GM18519 (cell line): ENCODE measurements around the gene MTARC2.

Experiments
- ATAC-seq: cut with Tn5 transposase; IDR thresholded peaks from one replicate; pipeline ENCODE4 v1.9.1; 2021; ENCODE audit warnings: mild to moderate bottlenecking, moderate library complexity; ENCODE audit not compliant: unreplicated experiment, low FRiP score

Gene MTARC2

GRCh38 chr1:220767312-220768125 is 19.4 kb downstream of the MTARC2 start:
- no peak for ATAC-seq

- ATAC-seq: no peak
Observed at GRCh38 chr1:220768126-220768601, 20.0 kb downstream of the MTARC2 start.

- no peak for ATAC-seq
Observed at GRCh38 chr1:220769205-220769604, 21.1 kb downstream of the MTARC2 start.

DNA sequence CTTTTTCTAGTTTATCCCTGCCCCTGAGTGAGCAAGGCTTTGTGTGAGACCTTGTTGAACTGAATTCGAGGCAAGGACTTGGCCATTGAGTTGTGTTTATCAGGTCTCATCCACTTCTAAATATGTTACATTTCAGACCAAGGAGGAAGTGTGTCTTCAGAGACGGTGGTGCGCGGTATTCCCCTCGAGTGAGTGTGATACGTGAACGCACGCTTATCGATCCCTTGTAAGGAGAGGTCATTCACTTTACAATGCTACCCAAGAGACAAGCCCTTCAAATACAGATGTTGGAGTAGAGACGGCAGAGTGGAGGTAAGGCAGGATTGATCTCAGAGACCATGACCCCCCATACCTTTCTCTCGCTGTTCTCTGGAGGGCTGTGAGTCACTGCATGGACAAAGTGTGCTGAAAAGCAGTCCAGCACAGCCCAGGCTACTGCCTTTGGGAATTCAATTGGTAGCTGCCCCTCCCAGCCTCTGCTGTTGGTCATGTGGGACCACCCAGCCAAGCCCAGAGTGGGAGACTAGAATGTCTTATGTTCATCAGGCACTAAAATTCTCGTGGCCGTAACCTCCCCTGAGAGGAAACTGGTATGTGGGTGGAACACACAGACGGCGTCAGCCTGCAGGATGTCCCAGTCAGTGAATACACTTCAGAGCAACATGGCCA is 22.3 kb downstream of the MTARC2 start:
- ATAC-seq: peak; percentile 75

GRCh38 chr1:220772846-220773245 is 24.7 kb downstream of the MTARC2 start:
- ATAC-seq: no peak

DNA sequence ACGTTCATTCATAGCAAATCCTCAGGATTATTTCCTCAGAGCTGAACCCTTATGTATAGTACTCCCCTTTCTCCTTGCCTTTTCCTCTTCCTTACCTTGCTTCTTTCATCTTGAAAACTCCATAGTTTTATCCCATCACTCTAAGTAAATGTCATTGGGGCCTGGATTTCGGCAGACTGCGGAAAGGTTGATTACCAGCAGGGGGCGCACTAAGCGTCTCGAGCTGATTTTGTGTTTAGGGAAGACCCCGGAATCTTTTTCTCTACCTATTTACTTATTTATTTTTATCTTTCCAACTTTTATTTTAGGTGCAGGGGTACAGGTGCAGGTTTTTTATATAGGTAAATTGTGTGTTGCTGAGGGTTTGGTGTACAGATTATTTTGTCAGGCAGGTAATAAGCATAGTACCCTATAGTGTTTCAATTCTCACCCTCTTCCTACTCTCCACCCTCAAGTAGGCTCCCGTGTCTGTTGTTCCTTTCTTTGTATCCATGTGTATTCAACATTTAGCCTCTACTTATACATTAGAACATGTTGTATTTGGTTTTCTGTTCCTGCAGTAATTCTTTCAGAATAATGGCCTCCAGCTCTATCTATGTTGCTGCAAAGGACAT is 27.2 kb downstream of the MTARC2 start:
- ATAC-seq: no peak

DNA sequence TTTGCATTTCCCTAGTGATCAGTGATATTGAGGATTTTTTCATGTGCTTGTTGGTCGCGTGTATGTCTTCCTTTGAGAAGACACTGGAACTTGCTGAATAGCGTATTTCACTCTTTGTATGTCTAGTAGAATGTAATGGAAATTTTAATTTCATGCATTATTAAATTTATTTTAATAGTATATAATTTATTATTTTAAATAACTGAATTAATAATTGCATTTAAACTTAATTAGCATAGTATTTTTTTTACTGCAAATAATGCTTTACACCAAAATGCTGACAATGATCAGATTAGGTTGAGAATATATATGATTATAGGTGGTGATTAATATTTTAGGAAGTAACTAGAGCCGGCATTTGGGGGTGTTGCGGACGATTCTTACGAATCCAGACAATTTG is 28.1 kb downstream of the MTARC2 start:
- no peak for ATAC-seq

GRCh38 chr1:220776720-220777326 is 28.7 kb downstream of the MTARC2 start:
- ATAC-seq: peak; percentile 49

DNA sequence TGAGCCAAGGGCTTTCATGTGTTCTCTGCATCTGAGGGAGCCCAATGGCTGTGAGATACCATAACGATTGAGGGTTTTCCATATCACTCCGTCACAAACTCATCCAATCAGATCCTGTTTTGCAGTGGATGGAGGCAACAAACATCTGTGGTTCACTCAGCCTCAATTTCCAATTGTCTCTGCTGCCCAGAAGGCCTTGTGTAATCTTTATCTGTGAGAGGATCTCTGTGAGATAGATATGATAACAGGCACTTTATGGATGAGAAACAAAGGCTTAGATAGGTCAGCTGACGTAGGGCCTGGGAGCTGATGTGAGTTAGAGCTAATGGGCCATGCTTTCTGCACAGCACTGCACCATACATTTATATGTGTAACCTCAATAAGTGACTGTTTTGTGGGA is 35.3 kb downstream of the MTARC2 start:
- no peak for ATAC-seq

- ATAC-seq: no peak
Observed at GRCh38 chr1:220784751-220785150, 36.6 kb downstream of the MTARC2 start.

- ATAC-seq: no peak
Observed at GRCh38 chr1:220785166-220786056, 37.3 kb downstream of the MTARC2 start.

DNA sequence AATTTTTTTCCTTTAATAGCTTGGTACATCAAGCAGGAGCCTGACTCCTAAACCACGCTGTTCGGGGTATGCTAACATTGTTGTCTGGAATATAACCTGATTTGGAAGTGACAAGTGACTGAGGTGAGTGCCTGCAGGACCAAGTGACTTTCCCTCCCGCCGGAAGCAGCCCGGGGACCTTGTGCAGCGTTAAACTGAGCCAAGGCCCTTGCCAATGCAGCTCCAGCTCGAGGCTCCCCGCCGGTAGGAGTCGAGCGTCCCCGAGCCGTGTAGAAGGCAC is 37.9 kb downstream of the MTARC2 start:
- ATAC-seq: no peak

DNA sequence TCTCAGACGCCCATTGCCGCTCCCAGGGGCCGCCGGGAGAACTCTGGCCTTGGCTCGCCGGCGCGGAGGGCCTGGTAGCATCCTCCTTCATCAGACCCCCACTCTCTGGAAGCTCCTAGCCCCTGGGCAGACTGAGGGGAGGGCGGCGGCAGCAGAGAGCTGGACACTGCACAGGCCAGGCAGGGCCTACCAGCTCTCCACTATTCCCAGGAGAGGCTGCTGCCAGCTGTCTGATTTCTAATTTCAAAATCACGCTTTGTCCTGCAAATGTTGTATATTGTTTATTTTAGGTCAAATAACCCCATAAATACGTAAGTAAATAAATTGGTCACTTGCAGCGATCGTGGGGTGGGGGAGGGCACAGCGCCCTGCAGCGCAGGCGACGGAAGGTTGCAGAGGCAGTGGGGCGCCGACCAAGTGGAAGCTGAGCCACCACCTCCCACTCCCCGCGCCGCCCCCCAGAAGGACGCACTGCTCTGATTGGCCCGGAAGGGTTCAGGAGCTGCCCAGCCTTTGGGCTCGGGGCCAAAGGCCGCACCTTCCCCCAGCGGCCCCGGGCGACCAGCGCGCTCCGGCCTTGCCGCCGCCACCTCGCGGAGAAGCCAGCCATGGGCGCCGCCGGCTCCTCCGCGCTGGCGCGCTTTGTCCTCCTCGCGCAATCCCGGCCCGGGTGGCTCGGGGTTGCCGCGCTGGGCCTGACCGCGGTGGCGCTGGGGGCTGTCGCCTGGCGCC is 38.4 kb downstream of the MTARC2 start, which contains the start of gene MTARC1:
Gene MTARC1, plus strand, starts transcription at position 577 of the 732 bp plus-strand sequence. Its CDS starts 32 bp downstream, at position 609.
- peak; percentile 74 for ATAC-seq

DNA sequence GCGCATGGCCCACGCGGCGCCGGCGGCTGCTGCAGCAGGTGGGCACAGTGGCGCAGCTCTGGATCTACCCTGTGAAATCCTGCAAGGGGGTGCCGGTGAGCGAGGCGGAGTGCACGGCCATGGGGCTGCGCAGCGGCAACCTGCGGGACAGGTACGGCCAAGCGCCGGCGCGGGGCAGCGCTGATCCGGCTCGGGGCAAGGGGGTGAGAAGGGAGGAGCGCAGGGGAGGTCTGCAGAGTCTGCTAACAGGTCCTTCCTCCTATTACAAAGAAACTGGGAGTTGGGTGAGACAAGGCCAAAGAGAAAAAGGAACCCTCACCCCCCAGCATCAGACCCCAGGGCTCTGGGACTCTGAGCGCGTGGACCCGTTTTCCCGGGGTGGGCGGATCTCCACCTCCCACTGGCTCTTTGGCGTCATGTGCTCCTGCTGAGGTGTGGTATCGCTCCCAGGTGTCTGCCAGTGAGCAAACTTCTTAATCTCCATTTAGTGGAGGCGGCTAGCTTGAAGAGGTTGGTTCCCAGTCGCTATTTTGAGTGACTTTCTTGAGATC is 39.0 kb downstream of the MTARC2 start:
- no peak for ATAC-seq

- no peak for ATAC-seq
Observed at GRCh38 chr1:220788900-220789299, 40.8 kb downstream of the MTARC2 start.

- ATAC-seq: no peak
Observed at GRCh38 chr1:220789532-220790147, 41.5 kb downstream of the MTARC2 start.

- ATAC-seq: no peak
Observed at GRCh38 chr1:220791285-220791684, 43.2 kb downstream of the MTARC2 start.

GRCh38 chr1:220791956-220792355 is 43.8 kb downstream of the MTARC2 start:
- no peak for ATAC-seq

DNA sequence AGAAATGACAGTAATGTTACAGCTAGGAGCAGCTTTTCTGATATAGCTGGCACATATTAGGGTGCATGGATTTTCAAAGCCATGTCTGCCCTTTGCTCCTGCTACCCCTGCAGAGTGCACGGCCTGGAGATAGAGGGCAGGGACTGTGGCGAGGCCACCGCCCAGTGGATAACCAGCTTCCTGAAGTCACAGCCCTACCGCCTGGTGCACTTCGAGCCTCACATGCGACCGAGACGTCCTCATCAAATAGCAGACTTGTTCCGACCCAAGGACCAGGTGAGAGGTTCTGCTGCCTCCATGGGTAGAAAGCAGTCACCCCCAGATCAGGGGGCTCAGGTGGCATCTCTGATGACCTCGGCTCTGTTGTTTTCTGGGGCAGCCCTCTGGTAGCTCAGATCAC is 48.4 kb downstream of the MTARC2 start:
- ATAC-seq: no peak
